ENCODE data around the gene ZBTB20.
"Not testable (repeated sequence)": the region's sequence is repeated elsewhere in the genome, so short reads cannot be mapped to it uniquely, and the experiment has no call there.

The ZBTB20 gene

GRCh38 chr3:115146418-115147328 lies at the start of gene ZBTB20:
Gene ZBTB20 (minus strand): TSS chr3:115147288.
- Mint-ChIP-seq H3K4me3 (peak within 1 kb of the TSS; percentile 98), H3K27ac (peak within 1 kb of the TSS; percentile 99), H3K9me3 (no peaks in the 10 kb centered on the region)

GRCh38 chr3:115194476-115194875 lies 47.4 kb upstream of the ZBTB20 start:
- Mint-ChIP-seq H3K4me3 (no peak overlapping the region), H3K36me3 (ENCODE audit: low read depth) (no peaks in the 10 kb centered on the region), H3K4me1 (ENCODE audit: low read depth) (no peaks in the 10 kb centered on the region), H3K27me3 (ENCODE audit: low read depth) (no peaks in the 10 kb centered on the region), H3K9me3 (peaks cover 6% of the 10 kb centered on the region), H3K27ac (no peak overlapping the region)

More at GRCh38 chr3:115146418-115147328, at the start of gene ZBTB20:
- peaks cover 8% of the 10 kb centered on the region for H3K4me1 Mint-ChIP-seq (ENCODE audit: low read depth)
- peaks cover 5% of the 10 kb centered on the region for H3K27me3 Mint-ChIP-seq (ENCODE audit: low read depth)
- peaks cover 2% of the 10 kb centered on the region for H3K36me3 Mint-ChIP-seq (ENCODE audit: low read depth)

GRCh38 chr3:115190747-115191146 lies 43.7 kb upstream of the ZBTB20 start:
- H3K36me3 Mint-ChIP-seq (ENCODE audit: low read depth) = no peaks in the 10 kb centered on the region
- H3K27me3 Mint-ChIP-seq (ENCODE audit: low read depth) = no peaks in the 10 kb centered on the region
- H3K9me3 Mint-ChIP-seq = peaks cover 8% of the 10 kb centered on the region
- H3K4me3 Mint-ChIP-seq = no peak overlapping the region
- H3K4me1 Mint-ChIP-seq (ENCODE audit: low read depth) = peaks cover 9% of the 10 kb centered on the region
- H3K27ac Mint-ChIP-seq = no peak overlapping the region

GRCh38 chr3:115187149-115187757 lies 40.2 kb upstream of the ZBTB20 start:
- peaks cover 8% of the 10 kb centered on the region for H3K9me3 Mint-ChIP-seq
- H3K4me1 Mint-ChIP-seq (ENCODE audit: low read depth) = peaks cover 9% of the 10 kb centered on the region
- no peaks in the 10 kb centered on the region for H3K36me3 Mint-ChIP-seq (ENCODE audit: low read depth)
- no peak overlapping the region for H3K27ac Mint-ChIP-seq
- no peak overlapping the region for H3K4me3 Mint-ChIP-seq
- H3K27me3 Mint-ChIP-seq (ENCODE audit: low read depth) = no peaks in the 10 kb centered on the region

GRCh38 chr3:115186351-115187148 lies 39.5 kb upstream of the ZBTB20 start:
- Mint-ChIP-seq H3K9me3 (peaks cover 8% of the 10 kb centered on the region), H3K36me3 (ENCODE audit: low read depth) (no peaks in the 10 kb centered on the region), H3K27ac (no peak overlapping the region), H3K4me1 (ENCODE audit: low read depth) (peaks cover 9% of the 10 kb centered on the region), H3K4me3 (no peak overlapping the region), H3K27me3 (ENCODE audit: low read depth) (peaks cover under 1% of the 10 kb centered on the region)

GRCh38 chr3:115184859-115185572 lies 37.9 kb upstream of the ZBTB20 start:
- not testable (repeated sequence) for H3K27me3 Mint-ChIP-seq (ENCODE audit: low read depth); H3K27ac Mint-ChIP-seq; H3K36me3 Mint-ChIP-seq (ENCODE audit: low read depth); H3K4me1 Mint-ChIP-seq (ENCODE audit: low read depth); H3K4me3 Mint-ChIP-seq; H3K9me3 Mint-ChIP-seq

GRCh38 chr3:115178930-115179329 lies 31.8 kb upstream of the ZBTB20 start:
- not testable (repeated sequence) for H3K27ac Mint-ChIP-seq; H3K36me3 Mint-ChIP-seq (ENCODE audit: low read depth); H3K4me1 Mint-ChIP-seq (ENCODE audit: low read depth); H3K27me3 Mint-ChIP-seq (ENCODE audit: low read depth); H3K4me3 Mint-ChIP-seq; H3K9me3 Mint-ChIP-seq

GRCh38 chr3:115169808-115170207 lies 22.7 kb upstream of the ZBTB20 start:
- Mint-ChIP-seq H3K4me3 (no peak overlapping the region), H3K9me3 (no peaks in the 10 kb centered on the region), H3K36me3 (ENCODE audit: low read depth) (no peaks in the 10 kb centered on the region), H3K27me3 (ENCODE audit: low read depth) (peaks cover 5% of the 10 kb centered on the region), H3K27ac (no peak overlapping the region), H3K4me1 (ENCODE audit: low read depth) (peaks cover 12% of the 10 kb centered on the region)

GRCh38 chr3:115165701-115166100 lies 18.6 kb upstream of the ZBTB20 start:
- peak overlapping the region; percentile 39 for H3K4me3 Mint-ChIP-seq
- peak overlapping the region; percentile 70 for H3K27ac Mint-ChIP-seq
- H3K4me1 Mint-ChIP-seq (ENCODE audit: low read depth) = peaks cover 32% of the 10 kb centered on the region
- no peaks in the 10 kb centered on the region for H3K27me3 Mint-ChIP-seq (ENCODE audit: low read depth)
- H3K9me3 Mint-ChIP-seq = no peaks in the 10 kb centered on the region
- no peaks in the 10 kb centered on the region for H3K36me3 Mint-ChIP-seq (ENCODE audit: low read depth)

- Mint-ChIP-seq H3K9me3 (no peaks in the 10 kb centered on the region), H3K4me1 (ENCODE audit: low read depth) (peaks cover 35% of the 10 kb centered on the region), H3K27ac (peak overlapping the region; percentile 70), H3K4me3 (peak overlapping the region; percentile 39), H3K36me3 (ENCODE audit: low read depth) (no peaks in the 10 kb centered on the region), H3K27me3 (ENCODE audit: low read depth) (no peaks in the 10 kb centered on the region)
These were observed 18.2 kb upstream of the ZBTB20 start for GRCh38 chr3:115165266-115165665.

GRCh38 chr3:115164374-115165221 lies 17.5 kb upstream of the ZBTB20 start:
- H3K4me3 Mint-ChIP-seq = no peak overlapping the region
- H3K27ac Mint-ChIP-seq = peak overlapping the region; percentile 70
- no peaks in the 10 kb centered on the region for H3K36me3 Mint-ChIP-seq (ENCODE audit: low read depth)
- H3K4me1 Mint-ChIP-seq (ENCODE audit: low read depth) = peaks cover 37% of the 10 kb centered on the region
- H3K9me3 Mint-ChIP-seq = no peaks in the 10 kb centered on the region
- no peaks in the 10 kb centered on the region for H3K27me3 Mint-ChIP-seq (ENCODE audit: low read depth)

GRCh38 chr3:115162759-115163158 lies 15.7 kb upstream of the ZBTB20 start:
- H3K27me3 Mint-ChIP-seq (ENCODE audit: low read depth) = no peaks in the 10 kb centered on the region
- no peak overlapping the region for H3K27ac Mint-ChIP-seq
- H3K4me1 Mint-ChIP-seq (ENCODE audit: low read depth) = peaks cover 37% of the 10 kb centered on the region
- H3K9me3 Mint-ChIP-seq = peaks cover 5% of the 10 kb centered on the region
- no peak overlapping the region for H3K4me3 Mint-ChIP-seq
- H3K36me3 Mint-ChIP-seq (ENCODE audit: low read depth) = peaks cover 3% of the 10 kb centered on the region

GRCh38 chr3:115161866-115162265 lies 14.8 kb upstream of the ZBTB20 start:
- Mint-ChIP-seq H3K27me3 (ENCODE audit: low read depth) (no peaks in the 10 kb centered on the region), H3K4me3 (no peak overlapping the region), H3K27ac (no peak overlapping the region), H3K4me1 (ENCODE audit: low read depth) (peaks cover 37% of the 10 kb centered on the region), H3K9me3 (peaks cover 5% of the 10 kb centered on the region), H3K36me3 (ENCODE audit: low read depth) (peaks cover 3% of the 10 kb centered on the region)
